GM13977 (cell line): ENCODE results near the gene EFEMP1.

Experiments
- DNase-seq: peaks from one replicate; pipeline ENCODE4 v3.0.0; 2012; ENCODE audit warnings: low spot score
- CTCF ChIP-seq: IDR thresholded peaks from 2 replicates; pipeline ENCODE4 v1.5.1; 2012; ENCODE audit warnings: mild to moderate bottlenecking, control low read depth; ENCODE audit not compliant: insufficient read depth; ENCODE audit errors: extremely low read depth, missing control alignments
- in situ Hi-C: fragments of 300-500 bp; cut with MboI; formaldehyde crosslinking; loops from one replicate; pipeline ENCODE4 v1.12.0; 2022; ENCODE audit warnings: low sequenced_read_pairs, low pct_unique_long_range_greater_than_20kb, mixed read lengths, inconsistent platforms; ENCODE audit not compliant: unreplicated experiment

The EFEMP1 gene

DNA sequence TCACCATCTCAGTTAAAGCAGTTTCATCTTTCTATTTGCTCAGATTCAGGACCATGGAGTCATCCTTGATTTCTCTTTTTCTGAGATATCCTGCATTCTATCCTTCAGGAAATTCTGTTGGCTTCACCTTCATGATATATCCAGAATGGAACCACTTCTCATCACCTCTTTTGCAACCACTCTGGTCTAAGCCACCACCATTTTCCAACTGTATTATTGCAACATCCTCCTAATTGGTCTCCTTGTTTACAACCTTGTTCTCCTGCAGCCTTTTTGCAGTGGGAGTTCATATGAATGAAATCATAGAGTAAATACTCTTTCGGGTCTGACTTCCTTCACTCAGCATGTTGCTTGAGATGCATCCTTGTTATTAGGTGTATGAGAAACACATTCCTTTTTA is 3.4 kb upstream of the EFEMP1 start:
- DNase-seq, result no peak
- in situ Hi-C loops, result no loop called here
- no peak for TF ChIP-seq CTCF

- no peak for DNase-seq
- TF ChIP-seq CTCF, result no peak
- in situ Hi-C loops, result no loop called here
These were observed 2.7 kb upstream of the EFEMP1 start for GRCh38 chr2:55926246-55926645.

DNA sequence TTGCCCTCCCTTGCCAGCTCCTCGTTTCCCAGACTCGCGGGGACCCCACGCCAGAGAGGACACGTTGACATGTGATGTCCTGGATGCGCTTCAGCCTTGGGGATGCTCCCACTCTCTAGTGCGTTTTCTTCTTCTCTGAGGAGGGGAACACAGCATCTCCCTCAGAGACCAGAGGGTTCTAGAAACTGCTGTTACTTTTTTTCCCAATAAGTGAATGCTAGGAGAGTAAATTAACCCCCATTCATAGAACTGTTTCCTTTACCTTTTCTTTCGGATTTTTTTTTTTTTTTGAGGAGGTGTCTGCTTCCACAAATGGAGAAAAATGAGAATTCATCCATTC is 370 bp upstream of the EFEMP1 start:
- no peak for TF ChIP-seq CTCF
- DNase-seq, result no peak
- in situ Hi-C loops, result no loop called here

- no peak for DNase-seq
- TF ChIP-seq CTCF, result no peak
- in situ Hi-C loops, result no loop called here
These were observed 1.2 kb downstream of the EFEMP1 start for GRCh38 chr2:55922291-55922907.

DNA sequence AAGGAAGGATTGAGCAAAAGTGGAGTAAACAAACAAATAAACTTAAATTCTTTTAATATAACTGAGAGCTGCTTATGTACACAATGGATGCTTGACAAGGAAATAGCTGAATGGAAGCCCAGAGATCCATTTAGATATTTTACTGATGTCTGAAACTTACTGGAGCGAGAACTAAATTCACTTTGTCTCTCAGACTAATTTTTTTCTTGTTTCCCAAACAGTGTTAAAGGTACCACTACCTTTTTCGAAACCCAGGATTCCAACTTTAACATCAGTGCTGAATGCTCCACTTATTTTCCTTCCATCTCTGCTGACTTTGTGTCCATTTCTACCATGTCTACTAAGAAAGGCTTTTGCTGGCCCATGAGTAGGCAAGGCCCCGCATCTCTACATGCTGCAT is 4.0 kb downstream of the EFEMP1 start:
- no peak for TF ChIP-seq CTCF
- no peak for DNase-seq
- in situ Hi-C loops, result no loop called here

DNA sequence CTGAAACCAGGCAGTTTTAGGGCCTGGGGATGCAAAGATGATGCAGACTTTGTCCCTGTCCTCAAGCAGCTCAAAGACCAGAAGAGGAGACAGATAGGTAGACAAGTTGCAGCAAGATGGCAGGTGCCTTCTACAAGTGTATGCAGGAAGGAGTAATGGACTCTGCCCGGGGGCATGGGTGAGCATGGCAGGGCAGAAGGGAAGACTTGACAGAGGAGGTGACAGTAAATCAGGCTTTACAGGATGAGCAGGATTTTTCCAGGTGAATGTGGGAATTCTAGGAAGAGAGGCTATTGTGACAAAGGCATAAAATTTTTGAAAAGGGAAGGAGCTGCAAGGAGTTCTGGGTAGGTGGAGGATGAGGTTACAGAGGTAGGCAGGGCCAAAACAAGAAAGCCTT is 4.7 kb downstream of the EFEMP1 start:
- no peak for DNase-seq
- in situ Hi-C loops, result no loop called here
- no peak for TF ChIP-seq CTCF
